ENCODE data around the gene DNM3. TPM values are rescaled to one million over a fixed set of nuclear protein-coding genes. Genes with fewer than 3 reads are reported as not detected.
"Not testable (repeated sequence)": the region's sequence is repeated elsewhere in the genome, so short reads cannot be mapped to it uniquely, and the experiment has no call there.

Gene DNM3
- polyA plus RNA-seq, 1 of the 3 experiments (the other 2 are of a cell fraction), result 0.43 TPM

- TF ChIP-seq USF1 (IDR thresholded peaks at IDR 0.05; ENCODE audit: borderline replicate concordance, low read depth) (no peak), EP300 (IDR thresholded peaks at IDR 0.05; ENCODE audit: borderline replicate concordance in 1 of 2, low read depth in 1 of 2, low read length in 1 of 2) (no peak), MEF2A (IDR thresholded peaks at IDR 0.05; ENCODE audit: borderline replicate concordance, low read depth) (no peak), RCOR1 (IDR thresholded peaks at IDR 0.05; ENCODE audit: low read length) (no peak), MXI1 (IDR thresholded peaks at IDR 0.05; ENCODE audit: low read depth, low read length) (no peak)
These were observed 42.5 kb upstream of the DNM3 start (continued) for GRCh38 chr1:171798765-171799164.

DNA sequence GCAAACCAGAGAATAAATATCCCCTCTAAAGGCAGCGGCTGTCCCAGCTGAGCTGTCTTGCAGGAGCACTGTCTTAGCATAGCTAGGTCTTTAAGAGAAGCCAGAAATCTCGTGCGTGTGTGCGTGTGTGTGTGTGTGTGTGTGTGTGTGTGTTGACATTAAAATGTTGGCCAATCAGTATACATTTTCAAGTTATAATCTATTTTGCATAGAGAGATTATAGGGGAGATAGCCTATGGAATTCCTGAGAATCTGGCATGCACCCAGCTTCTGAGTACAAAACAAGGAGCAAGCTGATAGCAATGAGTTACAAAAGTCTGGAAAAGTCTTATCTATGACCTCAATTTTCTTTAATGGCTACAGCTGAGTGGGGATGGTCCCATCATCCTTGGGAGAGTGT is 42.1 kb upstream of the DNM3 start:
- H3K9me3 ChIP-seq, result no peaks in the 10 kb centered on the region
- peaks cover 7% of the 10 kb centered on the region; the same call in 1 of the 2 replicates for H3K79me2 ChIP-seq (ENCODE audit: insufficient read depth)
- ChIA-PET POLR2A (no interaction called here), CTCF (interaction anchor here (0.6 to 17.4 kb wide), 4 partner anchors 12 to 428 kb away, joined by 3 to 413 read pairs (median 50); partner anchors contain the start of gene METTL13)
- H2AFZ ChIP-seq (ENCODE audit: low read depth), result no peak overlapping the region
- peaks cover 25 to 36% of the 10 kb centered on the region in 2 experiments for H3K36me3 ChIP-seq (replicated peaks in 1 of 2; ENCODE audit: control insufficient read depth in 1 of 2, insufficient read depth in 2 of 2, low read length in 1 of 2)
- no peak overlapping the region for H3K4me2 ChIP-seq
- peaks cover 5% of the 10 kb centered on the region for H3F3A ChIP-seq (replicated peaks; ENCODE audit: insufficient read depth)
- H3K4me1 ChIP-seq (ENCODE audit: control insufficient read depth in 1 of 2, insufficient read depth in 2 of 2, low read depth in 1 of 2, low read length in 1 of 2), result peaks cover 0 to 2% of the 10 kb centered on the region in 2 experiments; a peak in 1 of 4 replicates
- H3K9ac ChIP-seq, result no peak overlapping the region
- DNase-seq, result no peak
- TF ChIP-seq RCOR1 (IDR thresholded peaks at IDR 0.05; ENCODE audit: low read length) (no peak), CHD2 (IDR thresholded peaks at IDR 0.05; ENCODE audit: low read length, partially characterized antibody) (no peak), IRF3 (IDR thresholded peaks at IDR 0.05; ENCODE audit: low read depth, low read length) (no peak), GABPA (IDR thresholded peaks at IDR 0.05; ENCODE audit: low read depth) (no peak), RXRA (IDR thresholded peaks at IDR 0.05; ENCODE audit: borderline replicate concordance, low read depth) (no peak), RAD21 (IDR thresholded peaks at IDR 0.05; ENCODE audit: low read length) (no peak), POLR2AphosphoS5 (IDR thresholded peaks at IDR 0.05; ENCODE audit: low read depth, low read length) (no peak), NRF1 (IDR thresholded peaks at IDR 0.05; ENCODE audit: low read depth, low read length) (no peak)
- TF ChIP-seq, protein P1, sequence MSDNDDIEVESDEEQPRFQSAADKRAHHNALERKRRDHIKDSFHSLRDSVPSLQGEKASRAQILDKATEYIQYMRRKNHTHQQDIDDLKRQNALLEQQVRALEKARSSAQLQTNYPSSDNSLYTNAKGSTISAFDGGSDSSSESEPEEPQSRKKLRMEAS (IDR thresholded peaks at IDR 0.05; ENCODE audit: low read depth), result no peak
- H3K9me2 ChIP-seq, result no peaks in the 10 kb centered on the region
- H3K4me3 ChIP-seq (ENCODE audit: low read depth in 2 of 2, low read length in 1 of 2), result no peak overlapping the region
- no peaks in the 10 kb centered on the region for H3K27me3 ChIP-seq (ENCODE audit: insufficient read depth)
- H4K20me1 ChIP-seq (ENCODE audit: insufficient read depth), result no peaks in the 10 kb centered on the region
- 59% methylated on average over 4 of the region's 4 CpGs for WGBS (ENCODE audit: low lambda C conversion rate)
- no peak overlapping the region for H3K27ac ChIP-seq (ENCODE audit: low read depth in 2 of 2, low read length in 1 of 2)

DNA sequence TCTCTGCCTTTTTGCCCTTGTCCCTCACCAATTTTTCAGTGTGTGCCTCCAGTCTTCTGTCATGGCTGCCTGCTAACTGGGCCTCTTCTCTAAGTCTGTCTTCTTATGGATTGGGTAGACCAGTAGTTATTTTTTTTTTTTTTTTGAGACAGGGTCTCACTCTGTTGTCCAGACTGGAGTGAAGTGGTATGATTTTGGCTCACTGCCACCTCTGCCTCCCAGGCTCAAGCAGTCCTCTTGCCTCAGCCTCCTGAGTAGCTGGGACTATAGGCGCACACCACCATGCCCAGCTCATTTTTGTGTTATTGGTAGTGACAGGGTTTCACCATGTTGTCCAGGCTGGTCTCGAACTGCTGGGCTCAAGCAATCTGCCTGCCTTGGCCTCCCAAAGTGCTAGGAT is 41.6 kb upstream of the DNM3 start:
- H3K27me3 ChIP-seq (ENCODE audit: insufficient read depth); H3K9me3 ChIP-seq; H2AFZ ChIP-seq (ENCODE audit: low read depth); H3K4me2 ChIP-seq; DNase-seq; H3K4me3 ChIP-seq (ENCODE audit: low read depth in 2 of 2, low read length in 1 of 2); POLR2A ChIA-PET; H3K4me1 ChIP-seq (ENCODE audit: control insufficient read depth in 1 of 2, insufficient read depth in 2 of 2, low read depth in 1 of 2, low read length in 1 of 2); H3K9me2 ChIP-seq; H3F3A ChIP-seq (replicated peaks; ENCODE audit: insufficient read depth); H3K27ac ChIP-seq (ENCODE audit: low read depth in 2 of 2, low read length in 1 of 2); H3K9ac ChIP-seq; H4K20me1 ChIP-seq (ENCODE audit: insufficient read depth); H3K79me2 ChIP-seq (ENCODE audit: insufficient read depth): not testable (repeated sequence)
- WGBS (ENCODE audit: low lambda C conversion rate), result 93% methylated on average over 1 of the region's 2 CpGs
- CTCF ChIA-PET, result interaction anchor here (1.1 to 17.4 kb wide), 8 partner anchors 11 to 600 kb away, joined by 3 to 413 read pairs (median 31); partner anchors contain the start of gene METTL13
- peaks cover 19 to 30% of the 10 kb centered on the region in 2 experiments for H3K36me3 ChIP-seq (replicated peaks in 1 of 2; ENCODE audit: control insufficient read depth in 1 of 2, insufficient read depth in 2 of 2, low read length in 1 of 2)
